Vagina (tissue), 2 donors: Measurements from ENCODE around the gene GADD45B. TPM values are rescaled to one million over a fixed set of nuclear protein-coding genes. Genes with fewer than 3 reads are reported as not detected.
A peak's percentile ranks its signal among the peaks of the same experiment; 100 is the strongest.

Experiments used
- DNase-seq, 2 donors: peaks; one replicate each; pipeline ENCODE4 v3.0.0-alpha.2; 2017; ENCODE audit errors: extremely low spot score in 2 of 2
- H3K27ac ChIP-seq: fragments of 200-600 bp; sonication (generic); one replicate; pipeline ENCODE4 v1.5.1; 2019
- H3K27me3 ChIP-seq: fragments of 200-600 bp; sonication (generic); one replicate; pipeline ENCODE4 v1.5.1; 2019
- H3K36me3 ChIP-seq, 2 donors: fragments of 200-600 bp; sonication (generic); one replicate each; pipeline ENCODE4 v1.5.1; 2017 to 2019
- H3K4me1 ChIP-seq: fragments of 200-600 bp; sonication (generic); one replicate; pipeline ENCODE4 v1.5.1; 2019
- H3K4me3 ChIP-seq, 2 donors: fragments of 200-600 bp; sonication (generic); 1 replicate in 1 of 2; 2 replicates in 1 of 2; pipeline ENCODE4 v1.5.1; 2016 to 2019
- H3K9me3 ChIP-seq: fragments of 200-600 bp; sonication (generic); one replicate; pipeline ENCODE4 v1.5.1; 2019
- POLR2A ChIP-seq, 2 donors: fragments of 450-650 bp; IDR thresholded peaks; one replicate each; pipeline ENCODE4 v1.6.1; 2017; ENCODE audit warnings: antibody characterized with exemption in 2 of 2, mild to moderate bottlenecking in 2 of 2, moderate library complexity in 2 of 2
- POLR2AphosphoS5 ChIP-seq, 2 donors: sonication (generic); formaldehyde crosslinking; IDR thresholded peaks; one replicate each; pipeline ENCODE4 v1.9.0; 2017; ENCODE audit warnings: antibody characterized with exemption in 2 of 2, mild to moderate bottlenecking in 2 of 2, low read depth in 1 of 2; ENCODE audit not compliant: insufficient read depth in 1 of 2
- intact Hi-C: fragments of 100-400 bp; cut with DNase I; formaldehyde crosslinking; loops from one replicate; pipeline ENCODE4 v1.15.1; 2023
- total RNA-seq: library from RNA; depleted of rRNA; stranded (reverse); fragments of >200 nt; gene quantifications from one replicate; pipeline ENCODE4 v1.2.3, GENCODE V29; 2016
- TF ChIP-seq, protein P1 (sequence below), 3 experiments: fragments of 450-650 bp in 2 of 3; fragments of 200-600 bp in 1 of 3; sonication (generic) in 1 of 3; IDR thresholded peaks; one replicate each; pipeline ENCODE4 v1.5.1; 2017 to 2019; ENCODE audit warnings: antibody characterized with exemption in 3 of 3, mild to moderate bottlenecking in 2 of 3, moderate library complexity in 2 of 3

The GADD45B gene
- total RNA-seq, 1 donor from 2014 or later, result 181 TPM

DNA sequence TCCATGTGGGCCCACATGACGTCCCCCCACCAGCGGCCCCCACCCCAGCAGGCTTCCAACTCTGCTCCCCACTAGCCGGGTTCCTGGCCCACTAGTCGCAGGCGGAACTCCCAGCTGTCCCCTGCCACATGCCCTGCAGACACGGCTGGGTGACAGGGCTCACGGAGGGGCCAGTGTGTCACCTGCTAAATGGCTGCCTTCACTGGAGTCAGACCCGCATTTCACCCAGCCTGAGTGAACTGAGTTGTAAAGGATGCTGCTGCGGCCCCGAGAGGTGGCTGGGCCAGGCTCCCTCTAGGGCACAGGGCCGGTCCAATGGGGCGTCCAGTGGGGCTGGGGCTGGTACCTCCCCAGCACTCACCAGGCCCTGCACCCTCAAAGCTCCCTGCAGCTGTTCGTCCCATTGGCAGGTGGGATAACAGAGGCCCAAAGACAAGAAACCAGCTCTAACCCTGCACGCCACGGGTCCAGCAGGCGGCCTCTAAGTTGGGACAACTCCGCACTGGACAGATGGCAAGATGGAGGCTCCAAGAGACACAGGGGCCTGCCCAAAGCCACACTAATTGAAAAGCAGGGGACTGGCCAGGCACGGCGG lies 22.4 kb upstream of the GADD45B start:
- DNase-seq, result no peak
- no peaks in the 10 kb centered on the region for H3K9me3 ChIP-seq
- H3K4me1 ChIP-seq, result peaks cover 20% of the 10 kb centered on the region
- no peaks in the 10 kb centered on the region for H3K27me3 ChIP-seq
- H3K36me3 ChIP-seq, result no peaks in the 10 kb centered on the region
- no peak for TF ChIP-seq POLR2A (IDR thresholded peaks at IDR 0.05)
- TF ChIP-seq, protein P1, sequence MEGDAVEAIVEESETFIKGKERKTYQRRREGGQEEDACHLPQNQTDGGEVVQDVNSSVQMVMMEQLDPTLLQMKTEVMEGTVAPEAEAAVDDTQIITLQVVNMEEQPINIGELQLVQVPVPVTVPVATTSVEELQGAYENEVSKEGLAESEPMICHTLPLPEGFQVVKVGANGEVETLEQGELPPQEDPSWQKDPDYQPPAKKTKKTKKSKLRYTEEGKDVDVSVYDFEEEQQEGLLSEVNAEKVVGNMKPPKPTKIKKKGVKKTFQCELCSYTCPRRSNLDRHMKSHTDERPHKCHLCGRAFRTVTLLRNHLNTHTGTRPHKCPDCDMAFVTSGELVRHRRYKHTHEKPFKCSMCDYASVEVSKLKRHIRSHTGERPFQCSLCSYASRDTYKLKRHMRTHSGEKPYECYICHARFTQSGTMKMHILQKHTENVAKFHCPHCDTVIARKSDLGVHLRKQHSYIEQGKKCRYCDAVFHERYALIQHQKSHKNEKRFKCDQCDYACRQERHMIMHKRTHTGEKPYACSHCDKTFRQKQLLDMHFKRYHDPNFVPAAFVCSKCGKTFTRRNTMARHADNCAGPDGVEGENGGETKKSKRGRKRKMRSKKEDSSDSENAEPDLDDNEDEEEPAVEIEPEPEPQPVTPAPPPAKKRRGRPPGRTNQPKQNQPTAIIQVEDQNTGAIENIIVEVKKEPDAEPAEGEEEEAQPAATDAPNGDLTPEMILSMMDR (IDR thresholded peaks at IDR 0.05), result no peak
- no peak overlapping the region for H3K27ac ChIP-seq
- intact Hi-C loops, result no loop called here
- H3K4me3 ChIP-seq, result no peak overlapping the region

DNA sequence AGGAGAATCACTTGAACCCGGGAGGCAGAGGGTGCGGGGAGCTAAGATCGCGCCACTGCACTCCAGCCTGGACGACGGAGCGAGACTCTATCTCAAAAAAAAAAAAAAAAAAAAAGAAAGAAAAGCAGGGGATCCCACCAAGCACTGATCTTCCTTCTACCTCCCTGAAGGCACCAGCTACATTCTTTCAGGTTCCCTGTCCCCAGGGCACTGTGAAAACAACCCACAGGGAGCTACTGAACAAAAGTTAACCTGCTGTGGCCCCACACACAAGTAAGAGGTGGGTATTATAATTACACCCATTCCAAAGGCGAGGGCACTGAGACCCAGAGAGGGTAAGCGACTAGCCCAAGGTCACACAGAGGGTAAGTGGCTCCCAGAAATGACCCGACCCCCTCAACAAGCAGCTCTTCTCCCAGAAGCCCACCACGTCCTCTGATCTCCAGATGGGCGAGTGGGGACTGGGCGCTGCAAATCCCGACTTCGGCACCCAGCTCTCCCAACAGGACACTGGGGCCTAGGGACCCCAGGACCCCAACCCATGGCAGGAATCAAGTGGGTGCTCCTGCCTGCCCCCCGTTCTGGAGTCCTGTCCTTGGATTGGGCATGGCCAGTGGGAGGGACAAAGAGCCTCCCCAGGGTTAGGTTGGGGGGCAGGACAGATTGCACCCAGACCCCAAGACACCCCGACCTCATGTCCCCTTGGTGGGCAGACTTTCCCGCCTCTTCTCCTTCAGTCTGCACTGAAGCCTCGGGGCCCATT lies 21.5 kb upstream of the GADD45B start:
- Histone ChIP-seq H3K36me3 (no peaks in the 10 kb centered on the region), H3K9me3 (no peaks in the 10 kb centered on the region), H3K27me3 (no peaks in the 10 kb centered on the region), H3K4me1 (peaks cover 20% of the 10 kb centered on the region), H3K4me3 (no peak overlapping the region), H3K27ac (no peak overlapping the region)
- DNase-seq, result no peak
- TF ChIP-seq POLR2A (IDR thresholded peaks at IDR 0.05), result no peak
- TF ChIP-seq, protein P1 (IDR thresholded peaks at IDR 0.05), result no peak
- TF ChIP-seq POLR2AphosphoS5 (IDR thresholded peaks at IDR 0.05; ENCODE audit: insufficient read depth in 1 of 2, low read depth in 1 of 2), result no peak
- intact Hi-C loops, result no loop called here

DNA sequence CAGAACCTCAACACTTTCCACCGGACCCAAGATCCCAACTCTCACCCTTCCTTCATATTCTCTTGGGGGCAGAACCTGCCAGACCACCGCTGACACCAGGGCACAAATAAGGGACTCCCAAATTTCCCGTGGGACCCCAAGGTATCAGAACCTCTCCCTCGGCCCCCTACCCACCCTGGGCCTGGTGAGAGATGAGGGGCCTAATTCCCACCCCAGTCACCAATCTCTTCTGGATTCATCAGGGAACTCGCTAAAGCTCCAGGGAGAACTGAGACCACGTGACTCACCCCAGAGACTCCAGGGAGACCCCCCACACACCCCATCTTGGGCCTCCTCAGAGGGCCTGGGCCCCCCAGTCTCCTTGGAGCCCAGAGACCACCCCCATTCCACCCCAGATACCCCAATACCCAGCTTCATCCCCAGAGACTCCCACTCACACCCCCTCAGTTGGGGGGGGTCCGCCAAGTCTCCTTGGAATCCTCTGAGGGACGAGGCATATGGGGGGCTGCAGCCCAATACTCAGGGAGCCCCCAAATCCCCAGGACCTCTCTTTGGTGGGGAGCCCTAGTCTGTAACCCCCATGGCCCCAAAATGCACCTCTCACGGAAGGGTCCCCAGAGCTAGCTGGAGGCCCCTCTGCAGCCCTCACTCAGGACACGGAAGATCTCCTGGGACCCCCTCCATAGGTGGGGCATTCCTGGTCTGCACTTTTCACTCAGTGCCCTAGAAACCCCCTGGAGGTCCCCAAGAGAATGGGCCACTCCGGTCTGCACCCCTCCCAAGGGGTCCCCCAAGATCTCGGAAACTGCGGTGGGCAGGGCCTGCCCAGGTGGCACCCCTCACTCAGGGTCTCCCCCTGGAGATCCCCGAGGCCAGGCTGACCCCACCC lies 20.7 kb upstream of the GADD45B start:
- Histone ChIP-seq H3K27ac (peak overlapping the region; percentile 63), H3K4me3 (peak overlapping the region; percentile 93 to 96), H3K9me3 (no peaks in the 10 kb centered on the region), H3K4me1 (peaks cover 20% of the 10 kb centered on the region), H3K36me3 (no peaks in the 10 kb centered on the region), H3K27me3 (no peaks in the 10 kb centered on the region)
- intact Hi-C loops, result loop anchor here (5.0 kb wide), 1 partner anchor 327 kb away; the partner anchor contains the start of gene SGTA
- TF ChIP-seq POLR2AphosphoS5 (IDR thresholded peaks at IDR 0.05; ENCODE audit: insufficient read depth in 1 of 2, low read depth in 1 of 2), result no peak
- TF ChIP-seq, protein P1 (IDR thresholded peaks at IDR 0.05), result no peak
- TF ChIP-seq POLR2A (IDR thresholded peaks at IDR 0.05), result no peak
- DNase-seq, result no peak

DNA sequence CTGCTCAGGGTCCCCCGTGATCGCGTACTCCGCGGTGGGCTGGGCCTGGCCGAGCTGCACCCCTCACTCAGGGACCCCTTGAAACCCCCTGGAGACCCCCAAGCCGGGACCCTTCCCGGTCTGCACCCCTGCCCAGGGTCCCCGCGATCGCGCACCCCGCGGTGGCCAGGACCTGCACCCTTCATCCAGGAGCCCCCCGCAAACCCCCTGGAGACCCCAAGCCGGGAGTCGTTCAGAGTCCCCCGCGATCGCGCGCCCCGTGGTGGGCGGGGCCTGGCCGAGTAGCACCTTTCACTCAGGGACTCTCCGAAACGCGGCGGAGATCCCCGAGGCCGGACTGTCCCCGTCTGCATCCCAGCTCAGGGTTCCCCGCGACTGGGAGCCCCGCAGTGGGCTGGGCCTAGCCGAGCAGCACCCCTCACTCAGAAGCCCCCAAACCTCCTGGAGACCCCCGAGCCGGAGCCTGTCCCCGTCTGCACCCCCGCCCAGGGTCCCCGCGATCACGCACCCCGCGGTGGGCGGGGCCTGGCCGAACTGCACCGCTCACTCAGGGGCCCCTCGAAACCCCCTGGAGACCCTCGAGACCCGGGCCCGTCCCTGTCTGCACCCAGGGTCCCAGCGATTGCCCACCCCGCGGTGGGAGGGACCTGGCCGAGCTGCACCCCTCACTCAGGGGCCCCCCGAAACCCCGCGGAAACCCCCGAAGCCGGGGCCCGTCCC lies 19.9 kb upstream of the GADD45B start:
- H3K27ac ChIP-seq, result peak overlapping the region; percentile 63
- no peak for DNase-seq
- TF ChIP-seq POLR2A (IDR thresholded peaks at IDR 0.05) (no peak), POLR2AphosphoS5 (IDR thresholded peaks at IDR 0.05; ENCODE audit: insufficient read depth in 1 of 2, low read depth in 1 of 2) (no peak)
- TF ChIP-seq, protein P1 (IDR thresholded peaks at IDR 0.05), result no peak
- H3K4me3 ChIP-seq, result peak overlapping the region; percentile 93 to 96
- intact Hi-C loops, result loop anchor here (5.0 kb wide), 1 partner anchor 326 kb away; the partner anchor contains the start of gene SGTA
- no peaks in the 10 kb centered on the region for H3K27me3 ChIP-seq
- H3K9me3 ChIP-seq, result no peaks in the 10 kb centered on the region
- peaks cover 20% of the 10 kb centered on the region for H3K4me1 ChIP-seq
- H3K36me3 ChIP-seq, result no peaks in the 10 kb centered on the region
